Measurements from ENCODE around the gene WNT8A.

The WNT8A gene

DNA sequence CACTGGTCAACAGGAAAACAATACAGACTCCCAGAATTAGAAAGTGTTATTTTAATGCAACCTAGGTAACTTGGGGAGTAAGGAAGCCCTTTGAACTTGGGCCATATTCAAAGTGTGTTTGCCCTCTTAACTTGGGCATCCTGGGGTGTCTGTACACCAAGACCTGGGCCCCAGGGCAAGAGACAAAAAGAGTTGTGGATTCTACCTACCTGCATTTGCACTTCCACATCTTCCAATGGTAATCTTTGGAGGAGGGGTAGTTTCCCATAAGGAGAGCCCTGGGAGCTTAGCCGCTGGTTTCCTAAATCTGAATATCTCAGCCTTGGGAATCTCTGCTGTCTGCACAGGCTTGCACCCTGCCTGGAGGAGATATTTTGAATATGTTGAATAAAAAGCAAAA, 8.5 kb downstream of the WNT8A start:
- no peak for DNase-seq

- DNase-seq, result no peak
Observed at GRCh38 chr5:138093036-138093435, 9.2 kb downstream of the WNT8A start.

- DNase-seq, result no peak
Observed at GRCh38 chr5:138095100-138095907, 11.5 kb downstream of the WNT8A start.

- DNase-seq, result no peak
Observed at GRCh38 chr5:138096363-138096762, 12.5 kb downstream of the WNT8A start.

DNA sequence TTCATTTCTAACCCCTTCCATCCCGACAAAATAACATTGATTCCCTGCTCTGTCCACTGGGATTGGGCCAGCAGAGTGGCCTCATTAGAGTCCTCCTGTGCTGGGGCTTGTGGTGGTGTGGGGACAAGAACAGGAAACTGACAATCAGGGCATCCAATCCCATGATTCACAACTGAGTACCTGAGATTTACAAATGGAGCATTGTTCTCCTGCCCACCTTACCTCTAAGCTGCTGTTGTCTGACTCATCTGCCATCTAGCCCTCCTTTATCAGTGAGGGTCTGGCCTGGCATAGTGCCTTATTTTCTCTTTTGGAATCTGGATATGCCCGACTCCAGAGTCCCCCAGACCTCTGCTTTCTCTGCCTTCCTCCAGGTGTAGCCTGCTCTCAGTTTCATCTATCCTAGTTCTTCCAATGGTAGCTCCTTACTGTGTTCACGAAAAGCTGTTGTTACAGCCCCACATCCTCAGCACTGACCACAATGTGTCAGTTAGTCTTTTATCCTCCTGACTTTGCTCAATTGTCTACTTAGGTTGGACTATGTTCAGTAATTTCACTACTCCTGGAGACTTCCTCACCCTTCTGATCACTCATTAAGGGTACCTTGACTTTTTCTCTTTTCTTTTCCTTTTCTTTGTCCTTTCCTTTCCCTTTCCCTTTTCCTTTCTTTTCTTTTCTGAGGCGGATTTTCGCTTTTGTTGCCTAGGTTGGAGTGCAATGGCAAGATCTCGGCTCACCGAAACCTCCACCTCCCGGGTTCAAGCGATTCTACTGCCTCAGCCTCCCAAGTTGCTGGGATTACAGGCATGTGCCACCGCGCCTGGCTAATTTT, 13.4 kb downstream of the WNT8A start:
- DNase-seq, result no peak

DNA sequence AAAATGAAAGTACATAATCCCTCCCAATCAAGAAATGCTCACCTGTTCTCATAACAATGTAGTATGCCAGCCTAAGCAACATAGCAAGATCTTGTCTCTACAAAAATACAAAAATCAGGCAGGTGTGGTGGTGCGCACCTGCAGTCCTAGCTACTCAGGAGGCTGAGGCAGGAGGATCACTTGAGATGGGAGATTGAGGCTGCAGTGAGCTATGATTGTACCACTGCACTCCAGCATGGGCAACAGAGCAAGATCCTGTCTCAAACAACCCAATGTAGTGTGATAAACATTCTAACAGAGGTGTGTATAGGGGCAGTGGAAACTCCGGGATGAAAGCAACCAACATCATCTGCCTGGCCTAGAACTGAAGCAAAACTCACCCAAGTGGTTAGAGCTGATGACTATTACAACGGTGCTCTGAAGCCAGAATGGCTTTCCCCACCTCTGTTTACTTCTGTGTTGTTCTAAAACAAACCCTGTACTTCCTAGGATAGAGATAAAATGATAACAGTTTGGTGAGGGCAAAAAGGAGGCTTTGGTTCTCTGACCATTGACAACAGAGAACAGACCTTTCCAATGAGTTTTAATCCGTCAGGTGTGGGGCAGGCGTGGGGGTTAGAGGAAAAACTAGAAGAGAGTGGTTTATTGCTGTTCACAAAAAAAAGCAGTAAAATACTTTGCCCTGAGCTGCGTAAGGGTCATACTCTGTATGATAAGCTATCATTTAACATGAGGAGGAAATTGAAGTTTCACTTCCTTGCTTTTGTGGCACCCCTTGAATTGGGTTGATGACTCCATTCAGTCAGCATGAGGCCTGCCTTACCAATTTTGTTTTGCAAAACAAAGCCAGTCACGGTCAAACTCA, 18.9 kb downstream of the WNT8A start:
- DNase-seq, result no peak

- DNase-seq, result no peak
Observed at GRCh38 chr5:138103319-138103637, 19.4 kb downstream of the WNT8A start.

DNA sequence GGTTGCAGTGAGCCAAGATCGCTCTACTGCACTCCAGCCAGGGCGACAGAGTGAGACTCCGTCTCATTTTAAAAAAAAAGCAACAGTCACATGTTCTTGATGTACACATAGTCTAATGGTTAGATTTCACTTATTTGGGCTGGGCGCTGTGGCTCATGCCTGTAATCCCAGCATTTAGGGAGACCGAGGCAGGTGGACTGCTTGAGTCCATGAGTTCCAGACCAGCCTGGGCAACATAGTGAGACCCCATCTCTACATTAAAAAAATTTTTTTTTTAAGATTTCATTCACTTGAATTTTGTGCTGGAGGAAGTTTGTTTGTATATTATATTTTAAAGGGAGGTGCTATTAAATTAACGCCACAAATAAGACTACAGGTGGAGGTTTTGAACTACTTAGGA, 21.9 kb downstream of the WNT8A start:
- DNase-seq, result no peak

DNA sequence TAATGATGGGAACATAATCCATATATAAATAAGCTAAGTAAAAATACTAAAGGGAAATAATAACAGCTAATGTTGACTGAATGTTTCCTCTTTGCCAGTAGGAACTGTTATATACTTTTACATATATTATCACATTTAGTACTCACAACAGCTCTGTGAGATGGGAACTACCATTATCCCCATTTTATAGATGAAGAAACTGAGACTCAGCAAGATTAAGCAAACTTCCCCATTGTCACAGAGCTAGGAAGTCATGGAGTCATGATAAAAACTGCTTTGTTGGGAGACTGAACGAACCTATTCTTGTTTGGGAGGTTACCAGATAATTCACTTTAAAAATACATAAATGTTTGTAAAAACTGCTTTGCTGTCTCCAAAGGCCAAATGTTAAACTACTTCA, 23.4 kb downstream of the WNT8A start:
- no peak for DNase-seq

- no peak for DNase-seq
Observed at GRCh38 chr5:138109463-138110265, 25.8 kb downstream of the WNT8A start.

DNA sequence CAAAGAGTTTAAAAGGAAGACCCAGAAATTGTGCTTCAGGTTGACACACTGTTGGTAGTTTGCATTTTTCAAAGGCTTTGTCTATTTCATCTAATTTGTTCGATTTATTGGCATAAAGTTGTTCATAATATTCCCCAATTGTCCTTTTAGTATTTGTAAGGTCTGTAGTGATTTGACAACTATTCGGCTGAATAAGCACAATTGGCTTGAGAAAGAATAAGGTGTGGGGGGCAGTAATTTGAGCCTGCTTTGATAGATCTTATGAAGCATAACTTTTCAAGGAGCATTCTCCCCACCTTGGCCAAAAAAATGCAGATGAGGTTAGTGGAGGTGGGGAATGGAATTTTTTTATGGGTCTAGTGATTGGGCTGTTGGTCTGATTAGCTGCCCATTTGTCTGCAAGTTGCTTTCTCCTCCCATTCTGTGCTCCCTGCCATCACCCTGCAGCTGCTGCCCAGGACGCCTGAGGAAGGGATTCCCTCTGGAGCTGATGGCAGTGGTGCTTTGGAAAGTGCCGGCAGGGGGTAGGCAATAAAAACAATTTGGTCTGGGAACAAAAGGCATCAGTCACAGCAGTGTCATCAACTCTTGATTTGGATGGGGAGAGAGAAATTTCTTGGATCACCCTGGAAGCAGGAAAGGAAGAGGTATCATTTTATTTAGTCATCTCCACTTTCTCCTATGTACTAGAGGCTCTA, 26.6 kb downstream of the WNT8A start:
- DNase-seq, result no peak

DNA sequence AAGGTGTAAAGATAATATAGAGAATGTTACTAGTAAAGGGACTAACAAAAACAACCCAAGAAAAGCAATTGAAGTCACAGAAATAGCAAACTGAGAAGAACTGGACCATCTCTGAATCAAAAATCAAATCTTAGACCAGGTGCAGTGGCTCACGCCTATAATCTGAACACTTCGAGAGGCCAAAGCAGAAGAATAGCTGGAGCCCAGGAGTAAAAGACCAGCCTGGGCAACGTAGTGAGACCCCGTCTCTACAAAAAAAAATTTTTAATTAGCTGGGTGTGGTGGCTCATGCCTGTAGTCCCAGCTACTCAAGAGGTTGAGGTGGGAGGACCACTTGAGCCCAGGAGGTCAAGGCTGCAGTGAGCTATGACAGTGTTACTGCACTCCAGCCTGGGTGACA, 27.3 kb downstream of the WNT8A start:
- no peak for DNase-seq

DNA sequence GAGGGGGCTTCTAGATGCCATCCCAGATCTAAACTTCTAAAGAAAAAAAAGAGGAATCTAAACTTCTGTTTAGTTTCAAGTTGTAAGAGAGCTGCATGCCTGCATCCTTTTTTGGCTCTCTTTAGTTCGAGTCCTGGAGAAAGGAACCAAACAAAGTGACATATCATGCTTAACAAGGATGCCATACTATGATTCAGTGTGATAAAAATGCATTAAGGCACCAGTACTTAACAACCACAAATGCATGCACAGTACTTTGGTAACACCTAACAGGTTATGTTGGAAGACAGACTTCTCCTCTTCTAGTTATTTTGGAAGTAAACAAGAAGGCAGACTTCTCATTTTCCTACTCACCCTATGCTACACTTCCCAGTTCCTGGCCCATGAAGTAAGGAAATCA, 28.1 kb downstream of the WNT8A start:
- no peak for DNase-seq

- no peak for DNase-seq
Observed at GRCh38 chr5:138115254-138115653, 31.4 kb downstream of the WNT8A start.

DNA sequence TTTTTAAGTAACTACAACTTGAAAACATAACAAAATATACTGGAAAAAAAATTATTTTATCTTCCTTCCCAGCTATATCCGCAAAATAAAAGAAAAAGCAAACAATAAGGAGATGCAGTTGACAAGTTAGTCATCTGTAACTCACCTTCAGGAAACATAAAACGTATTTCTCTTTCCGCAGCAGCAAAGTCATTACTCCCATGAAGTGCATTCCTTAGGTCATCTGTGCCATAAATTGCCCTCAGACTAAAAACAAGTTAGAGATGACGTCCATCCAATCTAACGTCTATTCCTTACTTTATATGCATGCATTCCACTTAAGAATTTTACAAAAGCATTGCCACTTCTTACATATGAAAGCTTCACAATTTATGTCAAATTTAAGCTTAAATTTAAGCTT, 44.5 kb downstream of the WNT8A start:
- no peak for DNase-seq

- no peak for DNase-seq
Observed at GRCh38 chr5:138129347-138129746, 45.5 kb downstream of the WNT8A start.

GRCh38 chr5:138132543-138132942, 48.7 kb downstream of the WNT8A start:
- DNase-seq, result no peak

DNA sequence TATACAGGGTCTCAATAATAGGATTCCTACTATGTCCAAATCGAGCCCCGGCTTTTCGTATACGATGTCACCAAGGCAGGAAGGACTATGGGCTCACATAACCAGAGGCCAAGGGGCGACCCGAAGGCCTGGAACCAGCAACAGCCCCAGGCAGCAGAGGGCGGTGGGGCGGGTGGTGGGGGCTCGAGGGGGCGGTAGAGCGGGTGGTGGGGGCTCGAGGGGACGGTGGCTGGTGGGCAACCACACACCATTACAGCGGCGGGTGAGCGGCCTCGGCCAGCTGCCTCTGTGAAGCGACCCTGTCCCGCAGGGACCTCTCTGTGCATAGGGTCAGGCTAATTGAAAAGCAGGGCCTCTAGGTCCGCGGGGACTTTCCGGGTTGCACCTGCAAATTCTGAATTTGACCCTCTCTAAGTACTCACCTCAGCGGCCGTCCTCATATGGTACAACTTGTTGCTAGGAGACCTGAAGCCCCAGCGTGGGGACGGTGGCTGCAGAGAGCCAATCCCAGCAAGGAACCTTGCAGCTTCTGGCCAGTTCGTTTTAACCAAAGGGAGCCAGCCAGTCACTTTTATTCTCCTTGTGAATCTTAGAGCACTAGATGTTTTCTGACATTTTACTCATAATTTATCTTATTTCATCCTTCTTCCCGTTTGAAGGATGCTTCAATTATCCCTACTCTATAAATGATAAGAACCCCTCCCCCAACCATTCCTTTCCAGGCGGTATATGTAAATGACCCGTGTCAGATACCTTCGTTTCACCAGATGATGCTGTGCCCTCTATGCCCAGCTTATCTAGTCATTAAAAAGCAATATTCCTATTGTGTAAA, 55.3 kb downstream of the WNT8A start, which contains the start of gene NME5:
NME5 (minus strand) TSS at position 480 of the 832 bp plus-strand sequence. CDS start 648 bp downstream, outside the sequence.
- DNase-seq, result no peak

- no peak for DNase-seq
Observed at GRCh38 chr5:138139781-138140090, 55.9 kb downstream of the WNT8A start.

DNA sequence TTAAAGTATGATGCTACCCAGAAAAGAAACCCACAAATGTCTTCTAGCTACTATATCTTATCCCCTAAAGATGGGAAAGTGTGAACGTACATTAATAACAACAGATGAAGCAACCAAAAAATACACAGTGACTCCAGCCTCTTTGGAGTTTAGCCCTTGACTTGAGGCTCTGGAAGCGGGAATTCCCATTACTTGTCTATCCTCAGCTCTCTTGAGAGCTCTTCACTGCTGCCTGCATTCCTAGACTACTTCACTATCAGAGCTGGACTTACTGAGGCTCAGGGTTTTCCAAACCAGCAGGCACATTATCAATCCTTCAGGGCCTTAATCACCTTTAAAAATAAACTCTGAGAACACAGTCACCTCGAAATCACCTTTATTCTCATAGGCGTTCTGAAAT, 56.4 kb downstream of the WNT8A start:
- no peak for DNase-seq
